Endodermal cell (in vitro differentiated cells): ENCODE data around the gene PTPRC. TPM values are rescaled to one million over a fixed set of nuclear protein-coding genes. Genes with fewer than 3 reads are reported as not detected.

Source experiments
- DNase-seq: peaks from one replicate; pipeline ENCODE4 v3.0.0-alpha.2; 2017
- H3K27ac ChIP-seq: 2 replicates; pipeline ENCODE4 v1.5.1; 2013; ENCODE audit warnings: mild to moderate bottlenecking, low read depth, low read length, moderate library complexity
- H3K27me3 ChIP-seq: 2 replicates; pipeline ENCODE4 v1.6.1; 2013; ENCODE audit warnings: mild to moderate bottlenecking, low read length, moderate library complexity; ENCODE audit not compliant: insufficient read depth, control insufficient read depth, poor library complexity, severe bottlenecking
- H3K36me3 ChIP-seq: 2 replicates; pipeline ENCODE4 v1.7.0; 2013; ENCODE audit warnings: mild to moderate bottlenecking, low read length, moderate library complexity; ENCODE audit not compliant: control insufficient read depth, insufficient read depth
- H3K4me1 ChIP-seq: one replicate; pipeline ENCODE4 v1.7.0; 2013; ENCODE audit warnings: low read length; ENCODE audit not compliant: control insufficient read depth, insufficient read depth
- H3K4me3 ChIP-seq: 2 replicates; pipeline ENCODE4 v1.5.1; 2013; ENCODE audit warnings: mild to moderate bottlenecking, low read length, moderate library complexity
- H3K9ac ChIP-seq: 2 replicates; pipeline ENCODE4 v1.6.1; 2013; ENCODE audit warnings: mild to moderate bottlenecking, low read length, moderate library complexity; ENCODE audit not compliant: poor library complexity, severe bottlenecking; ENCODE audit errors: extremely low read depth
- H3K9me3 ChIP-seq: 2 replicates; pipeline ENCODE4 v1.6.1; 2013; ENCODE audit warnings: mild to moderate bottlenecking, low read length, moderate library complexity; ENCODE audit not compliant: control insufficient read depth
- H3K27ac Mint-ChIP-seq: 2 replicates; pipeline ENCODE4 v1.8.0; 2020; ENCODE audit warnings: mixed read lengths
- H3K27me3 Mint-ChIP-seq: 2 replicates; pipeline ENCODE4 v1.8.0; 2021; ENCODE audit warnings: mild to moderate bottlenecking, mixed read lengths; ENCODE audit not compliant: insufficient read depth
- H3K36me3 Mint-ChIP-seq: 2 replicates; pipeline ENCODE4 v1.8.0; 2020; ENCODE audit warnings: low read depth, mixed read lengths
- H3K4me1 Mint-ChIP-seq: 2 replicates; pipeline ENCODE4 v1.8.0; 2020; ENCODE audit warnings: mixed read lengths
- H3K4me3 Mint-ChIP-seq: 2 replicates; pipeline ENCODE4 v1.8.0; 2020; ENCODE audit warnings: mild to moderate bottlenecking, moderate library complexity, mixed read lengths
- H3K9me3 Mint-ChIP-seq: 2 replicates; pipeline ENCODE4 v1.8.0; 2020; ENCODE audit warnings: mild to moderate bottlenecking, mixed read lengths
- CTCF ChIP-seq: fragments of 200-600 bp; sonication (generic); conservative IDR thresholded peaks from 2 replicates; pipeline ENCODE4 v1.5.0; 2021; ENCODE audit warnings: antibody characterized with exemption, mild to moderate bottlenecking
- WGBS, 2 experiments: methylation state at CpG; one replicate each; pipeline versions ENCODE4 v1.1.5 to v1.1.7; 2013; ENCODE audit warnings: missing lambda C conversion rate in 2 of 2, mixed read lengths in 1 of 2; ENCODE audit not compliant: insufficient coverage in 1 of 2, insufficient read length in 1 of 2; 5-methylcytosine and 5-hydroxymethylcytosine counted together
- total RNA-seq, 2 donors: library from RNA; stranded (reverse); fragmentation: NEBNext Ultra II Directional in 1 of 2; extraction: Animal tissue kit (Norgen Biotek cat#: 25700) in 1 of 2; gene quantifications; 2 replicates in 1 of 2; 3 replicates in 1 of 2; pipeline ENCODE4 v1.2.1, GENCODE V29; 2021

Gene PTPRC
- total RNA-seq, 2 donors from 2014 or later = 0.11 TPM; not detected in 1

GRCh38 chr1:198716051-198716450, 77.2 kb downstream of the PTPRC start:
- H3K4me3 Mint-ChIP-seq = no peak overlapping the region
- no peak overlapping the region for H3K9ac ChIP-seq
- no peaks in the 10 kb centered on the region for H3K9me3 ChIP-seq
- no peaks in the 10 kb centered on the region for H3K4me1 Mint-ChIP-seq
- H3K4me1 ChIP-seq = no peaks in the 10 kb centered on the region
- TF ChIP-seq CTCF = no peak
- no peaks in the 10 kb centered on the region for H3K27me3 ChIP-seq
- WGBS, 2 experiments = 91 to 100% methylated on average over 1 to 5 of the region's 5 CpGs
- H3K27ac ChIP-seq = no peak overlapping the region
- H3K36me3 Mint-ChIP-seq = no peaks in the 10 kb centered on the region
- no peak overlapping the region for H3K27ac Mint-ChIP-seq
- no peak for DNase-seq
- no peaks in the 10 kb centered on the region for H3K36me3 ChIP-seq
- H3K9me3 Mint-ChIP-seq = peaks cover 2% of the 10 kb centered on the region
- H3K4me3 ChIP-seq = no peak overlapping the region
- H3K27me3 Mint-ChIP-seq = no peaks in the 10 kb centered on the region

DNA sequence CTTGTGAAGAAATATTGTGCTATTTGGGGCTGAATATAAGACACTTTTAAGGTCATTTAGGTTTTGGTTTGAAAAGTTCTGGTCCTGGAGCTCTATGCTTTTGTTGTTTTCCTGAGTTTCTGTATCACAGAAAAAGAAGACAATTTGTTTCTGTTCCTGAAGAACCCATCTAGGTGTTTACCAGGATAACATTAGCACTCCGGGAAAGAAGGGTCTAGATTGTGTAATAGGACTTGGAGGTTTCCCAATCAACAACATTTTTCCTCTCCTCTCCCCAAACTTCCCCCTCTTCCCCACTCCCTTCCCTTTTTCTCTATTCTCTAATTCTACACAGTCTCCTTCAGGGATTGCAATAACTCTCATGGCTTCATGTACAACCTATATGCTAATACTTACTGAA, 78.7 kb downstream of the PTPRC start:
- no peak overlapping the region for H3K9ac ChIP-seq
- H3K27ac ChIP-seq = no peak overlapping the region
- H3K4me3 ChIP-seq = no peak overlapping the region
- Mint-ChIP-seq H3K4me3 (no peak overlapping the region), H3K36me3 (no peaks in the 10 kb centered on the region), H3K4me1 (no peaks in the 10 kb centered on the region), H3K27me3 (no peaks in the 10 kb centered on the region), H3K9me3 (peaks cover 2% of the 10 kb centered on the region), H3K27ac (no peak overlapping the region)
- 100% methylated on average over 1 of the region's 1 CpG; no CpG with 5 or more reads in 1 of the 2 experiments for WGBS, 2 experiments
- TF ChIP-seq CTCF = no peak
- no peaks in the 10 kb centered on the region for H3K9me3 ChIP-seq
- DNase-seq = no peak
- no peaks in the 10 kb centered on the region for H3K36me3 ChIP-seq
- H3K4me1 ChIP-seq = no peaks in the 10 kb centered on the region
- H3K27me3 ChIP-seq = no peaks in the 10 kb centered on the region

DNA sequence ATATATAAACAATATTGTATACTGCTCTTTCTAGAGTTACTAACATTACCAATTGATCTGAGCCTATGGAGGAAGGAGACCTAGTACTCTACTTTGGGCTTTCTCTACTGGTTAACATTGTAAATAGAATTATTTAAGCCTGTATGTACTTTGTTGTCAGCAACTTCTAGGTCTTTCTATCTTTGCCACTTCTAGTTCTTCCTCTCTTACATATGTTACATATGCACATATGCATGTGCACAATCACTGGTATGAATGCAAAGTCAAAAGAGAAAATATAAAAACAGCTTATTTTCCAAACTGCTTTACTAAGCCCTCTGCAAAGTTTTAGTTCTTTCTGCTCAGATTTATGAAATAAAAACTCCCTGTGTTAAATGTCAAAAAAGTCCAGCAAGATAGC, 84.3 kb downstream of the PTPRC start:
- H3K9me3 Mint-ChIP-seq = no peaks in the 10 kb centered on the region
- Histone ChIP-seq H3K36me3 (no peaks in the 10 kb centered on the region), H3K27me3 (no peaks in the 10 kb centered on the region), H3K4me1 (no peaks in the 10 kb centered on the region), H3K4me3 (no peak overlapping the region), H3K9ac (no peak overlapping the region), H3K27ac (no peak overlapping the region), H3K9me3 (no peaks in the 10 kb centered on the region)
- no peaks in the 10 kb centered on the region for H3K27me3 Mint-ChIP-seq
- no peak overlapping the region for H3K27ac Mint-ChIP-seq
- H3K36me3 Mint-ChIP-seq = no peaks in the 10 kb centered on the region
- no peak for TF ChIP-seq CTCF
- no peak overlapping the region for H3K4me3 Mint-ChIP-seq
- DNase-seq = no peak
- H3K4me1 Mint-ChIP-seq = no peaks in the 10 kb centered on the region
